Upper lobe of left lung (tissue), 4 donors: ENCODE results near the gene ADAM29.

Experiments used
- CTCF ChIP-seq, 6 experiments: fragments of 450-650 bp in 4 of 6; fragments of 200-600 bp in 2 of 6; sonication (generic) in 2 of 6; IDR thresholded peaks; one replicate each; pipeline ENCODE4 v1.5.1; 2016 to 2019; ENCODE audit warnings: antibody characterized with exemption in 6 of 6
- EP300 ChIP-seq, 4 donors: sonication (generic); formaldehyde crosslinking; IDR thresholded peaks; one replicate each; pipeline ENCODE4 v1.5.1; 2017; ENCODE audit warnings: antibody characterized with exemption in 4 of 4, control low read depth in 2 of 4
- POLR2A ChIP-seq, 4 donors: fragments of 450-650 bp; IDR thresholded peaks; one replicate each; pipeline ENCODE4 v1.5.1; 2016 to 2017; ENCODE audit warnings: antibody characterized with exemption in 4 of 4, mild to moderate bottlenecking in 2 of 4

GRCh38 chr4:174933083-174933482 is 14.9 kb downstream of the ADAM29 start:
- TF ChIP-seq POLR2A (IDR thresholded peaks at IDR 0.05): no peak
- TF ChIP-seq CTCF (IDR thresholded peaks at IDR 0.05): no peak
- no peak for TF ChIP-seq EP300 (IDR thresholded peaks at IDR 0.05)
